HS-27A (cell line): ENCODE results near the gene MYO15A.
A peak's percentile ranks its signal among the peaks of the same experiment; 100 is the strongest.

Experiments used
- DNase-seq: peaks from one replicate; pipeline ENCODE4 v3.0.0-alpha.2; 2012; ENCODE audit warnings: low read depth, missing footprints

MYO15A gene

GRCh38 chr17:18105595-18105994 lies 3.0 kb upstream of the MYO15A start:
- no peak for DNase-seq

GRCh38 chr17:18106211-18106610 lies 2.3 kb upstream of the MYO15A start:
- DNase-seq = no peak

GRCh38 chr17:18107061-18107790 lies 1.3 kb upstream of the MYO15A start:
- no peak for DNase-seq

- no peak for DNase-seq
Measured at GRCh38 chr17:18107971-18108370, 585 bp upstream of the MYO15A start.

GRCh38 chr17:18109935-18110485 lies 1.5 kb downstream of the MYO15A start:
- no peak for DNase-seq

GRCh38 chr17:18110636-18111145 lies 2.1 kb downstream of the MYO15A start:
- no peak for DNase-seq

GRCh38 chr17:18111330-18111971 lies 2.9 kb downstream of the MYO15A start:
- no peak for DNase-seq

GRCh38 chr17:18115517-18115916 lies 7.0 kb downstream of the MYO15A start:
- no peak for DNase-seq

GRCh38 chr17:18116078-18116477 lies 7.5 kb downstream of the MYO15A start:
- DNase-seq = no peak

- no peak for DNase-seq
Measured at GRCh38 chr17:18117533-18117932, 9.0 kb downstream of the MYO15A start.

- no peak for DNase-seq
Measured at GRCh38 chr17:18117982-18118975, 9.7 kb downstream of the MYO15A start.

- no peak for DNase-seq
Measured at GRCh38 chr17:18119166-18119745, 10.7 kb downstream of the MYO15A start.

- DNase-seq = no peak
Measured at GRCh38 chr17:18119938-18120337, 11.4 kb downstream of the MYO15A start.

GRCh38 chr17:18120461-18121017 lies 12.0 kb downstream of the MYO15A start:
- no peak for DNase-seq

GRCh38 chr17:18121144-18121910 lies 12.8 kb downstream of the MYO15A start:
- no peak for DNase-seq

GRCh38 chr17:18122990-18123753 lies 14.6 kb downstream of the MYO15A start:
- no peak for DNase-seq

- DNase-seq = no peak
Measured at GRCh38 chr17:18124345-18125126, 16.0 kb downstream of the MYO15A start.

GRCh38 chr17:18129041-18129502 lies 20.5 kb downstream of the MYO15A start:
- DNase-seq = peak; percentile 34

- no peak for DNase-seq
Measured at GRCh38 chr17:18132711-18133110, 24.2 kb downstream of the MYO15A start.
